ENCODE results near the gene GABRG2.

GRCh38 chr5:162091336-162091735 lies 23.8 kb downstream of the GABRG2 start:
- TF ChIP-seq CTCF (IDR thresholded peaks at IDR 0.05) (no peak), POLR2A (IDR thresholded peaks at IDR 0.05) (no peak)

All from body of pancreas (tissue), 4 donors.